Heart right ventricle (tissue), 16 donors: ENCODE results near the gene DLAT. TPM values are rescaled to one million over a fixed set of nuclear protein-coding genes. Genes with fewer than 3 reads are reported as not detected.
A peak's percentile ranks its signal among the peaks of the same experiment; 100 is the strongest.

Source experiments
- ATAC-seq, 8 donors: fragments of 200-7000 bp; cut with Tn5 transposase; one replicate each; pipeline ENCODE4 v1.9.1; 2020; ENCODE audit warnings: mild to moderate bottlenecking in 8 of 8, moderate library complexity in 8 of 8, moderate number of reproducible peaks in 1 of 8
- DNase-seq, 2 donors: peaks; one replicate each; pipeline ENCODE4 v3.0.0-alpha.2; 2020
- H3K27ac ChIP-seq, 10 donors: fragments of 200-600 bp; sonication (generic) in 2 of 10; one replicate each; pipeline versions ENCODE4 v1.5.0 to v1.8.0; 2020 to 2022; ENCODE audit warnings: mild to moderate bottlenecking in 3 of 10
- H3K27me3 ChIP-seq, 7 donors: fragments of 200-600 bp; one replicate each; pipeline ENCODE4 v1.8.0; 2021 to 2022; ENCODE audit warnings: mild to moderate bottlenecking in 2 of 7
- H3K36me3 ChIP-seq, 9 donors: fragments of 200-600 bp; sonication (generic) in 1 of 9; one replicate each; pipeline versions ENCODE4 v1.5.0 to v1.8.0; 2020 to 2022; ENCODE audit warnings: mild to moderate bottlenecking in 2 of 9
- H3K4me1 ChIP-seq, 9 donors: fragments of 200-600 bp; sonication (generic) in 1 of 9; one replicate each; pipeline versions ENCODE4 v1.5.0 to v1.8.0; 2020 to 2022; ENCODE audit warnings: mild to moderate bottlenecking in 4 of 9
- H3K4me3 ChIP-seq, 10 donors: fragments of 200-600 bp; sonication (generic) in 2 of 10; one replicate each; pipeline versions ENCODE4 v1.5.0 to v1.8.0; 2020 to 2022; ENCODE audit warnings: mild to moderate bottlenecking in 7 of 10, moderate library complexity in 2 of 10
- H3K9me3 ChIP-seq, 11 donors: fragments of 200-600 bp in 10 of 11; sonication (generic) in 2 of 11; one replicate each; pipeline versions ENCODE4 v1.5.0 to v1.8.0; 2013 to 2022; ENCODE audit warnings: mild to moderate bottlenecking in 2 of 11, control low read depth in 1 of 11, moderate library complexity in 1 of 11
- WGBS, 2 donors: extraction: QIAGEN DNeasy Blood & Tissue Kit; methylation state at CpG; one replicate each; pipeline ENCODE4 v1.1.7; 2013; ENCODE audit warnings: inconsistent platforms in 1 of 2; 5-methylcytosine and 5-hydroxymethylcytosine counted together
- intact Hi-C, 10 donors: fragments of 100-400 bp; cut with DNase I; formaldehyde crosslinking; loops; one replicate each; pipeline versions ENCODE4 v1.11.1 to v1.14.2; 2022
- polyA plus RNA-seq, 2 donors: library from polyadenylated mRNA; stranded (reverse); fragments of 200-250 nt; gene quantifications; one replicate each; pipeline ENCODE4 v1.2.3, GENCODE V29; 2013
- total RNA-seq, 10 donors: library from RNA; stranded (reverse); fragmentation: NEBNext Ultra II Directional in 3 of 10; extraction: Animal tissue kit (Norgen Biotek cat#: 25700) in 3 of 10; gene quantifications; one replicate each; pipeline versions ENCODE4 v1.2.1 to v1.2.4, GENCODE V29; 2021 to 2023
- TF ChIP-seq, protein P1 (sequence below), 9 donors: fragments of 200-600 bp; sonication (generic) in 2 of 9; IDR thresholded peaks; one replicate each; pipeline versions ENCODE4 v1.5.0 to v1.8.0; 2021 to 2022; ENCODE audit warnings: antibody characterized with exemption in 9 of 9, mild to moderate bottlenecking in 5 of 9, moderate library complexity in 1 of 9
- donor health status: Arrhythmogenic right ventricular cardiomyopathy.
- donor health status: ischemic (EF 13 %, LVEDD 7.1; RV severe dilation, severe dysfunction).
- donor health status: healthy with polysubstance abuse.
- donor health status: DM: no; HTN: yes; CAD: no.
- donor health status: DM: no; HTN: no; CAD: no.
- donor health status: ischemic (EF 25% LVEDD 6.9; RV normal size, moderate dysfunction).
- donor health status: ischemic (EF 25% LVEDD 5.7; RV mildly dilated, moderate dysfunction).
- donor health status: healthy.
- donor health status: DM: yes; HTN: yes; CAD: no.
- donor health status: Ischemic cardiomyopathy.
- donor health status: ischemic (EF 35%, LVEDD 5.7; RV mildly dilated, moderate dysfunction).
- donor health status: nonischemic (EF 11% LVEDD 7.7; RV severe dilation, severe dysfunction).
- donor health status: DM: yes; HTN: yes; CAD: no.
- donor health status: PGD.
- donor health status: ischemic (EF 29% LVEDD 5.4; RV normal size, mild dysfunction).
- donor health status: nonischemic (EF 23%, LVEDD 6.1; RV moderate dilation, normal function).

DLAT gene
- total and polyA plus RNA-seq, 12 donors = 27.4 to 191 (median 170) TPM

DNA sequence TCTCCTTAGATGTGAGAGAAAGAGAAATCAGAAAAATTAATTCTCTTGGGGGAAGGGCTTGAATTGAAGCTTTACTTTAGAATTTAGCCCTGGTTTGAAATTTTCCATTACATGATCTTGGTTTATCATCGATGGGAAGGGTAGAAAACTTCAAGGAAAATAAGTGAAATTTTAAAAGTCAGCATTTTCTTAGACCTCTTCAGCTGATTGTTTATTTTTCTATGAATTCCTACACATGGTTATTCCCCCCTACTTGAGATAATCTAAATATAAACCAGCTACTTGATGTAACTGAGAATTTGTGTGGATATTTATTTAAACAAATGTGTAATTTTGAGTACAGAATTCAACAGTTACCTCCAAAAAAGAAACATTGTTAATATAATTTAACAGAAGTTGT is 37.7 kb downstream of the DLAT start:
- WGBS, 2 donors = 75 to 78% methylated on average over 1 of the region's 1 CpG
- TF ChIP-seq, protein P1, sequence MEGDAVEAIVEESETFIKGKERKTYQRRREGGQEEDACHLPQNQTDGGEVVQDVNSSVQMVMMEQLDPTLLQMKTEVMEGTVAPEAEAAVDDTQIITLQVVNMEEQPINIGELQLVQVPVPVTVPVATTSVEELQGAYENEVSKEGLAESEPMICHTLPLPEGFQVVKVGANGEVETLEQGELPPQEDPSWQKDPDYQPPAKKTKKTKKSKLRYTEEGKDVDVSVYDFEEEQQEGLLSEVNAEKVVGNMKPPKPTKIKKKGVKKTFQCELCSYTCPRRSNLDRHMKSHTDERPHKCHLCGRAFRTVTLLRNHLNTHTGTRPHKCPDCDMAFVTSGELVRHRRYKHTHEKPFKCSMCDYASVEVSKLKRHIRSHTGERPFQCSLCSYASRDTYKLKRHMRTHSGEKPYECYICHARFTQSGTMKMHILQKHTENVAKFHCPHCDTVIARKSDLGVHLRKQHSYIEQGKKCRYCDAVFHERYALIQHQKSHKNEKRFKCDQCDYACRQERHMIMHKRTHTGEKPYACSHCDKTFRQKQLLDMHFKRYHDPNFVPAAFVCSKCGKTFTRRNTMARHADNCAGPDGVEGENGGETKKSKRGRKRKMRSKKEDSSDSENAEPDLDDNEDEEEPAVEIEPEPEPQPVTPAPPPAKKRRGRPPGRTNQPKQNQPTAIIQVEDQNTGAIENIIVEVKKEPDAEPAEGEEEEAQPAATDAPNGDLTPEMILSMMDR (IDR thresholded peaks at IDR 0.05) = no peak
- ATAC-seq = no peak
- no peak overlapping the region for H3K4me3 ChIP-seq
- intact Hi-C loops = no loop called here
- H3K4me1 ChIP-seq = no peaks in the 10 kb centered on the region
- no peaks in the 10 kb centered on the region for H3K9me3 ChIP-seq
- H3K27me3 ChIP-seq = no peaks in the 10 kb centered on the region
- DNase-seq = no peak
- H3K27ac ChIP-seq = no peak overlapping the region
- peaks cover 0 to 73% (median 25%) of the 10 kb centered on the region in 9 donors for H3K36me3 ChIP-seq

DNA sequence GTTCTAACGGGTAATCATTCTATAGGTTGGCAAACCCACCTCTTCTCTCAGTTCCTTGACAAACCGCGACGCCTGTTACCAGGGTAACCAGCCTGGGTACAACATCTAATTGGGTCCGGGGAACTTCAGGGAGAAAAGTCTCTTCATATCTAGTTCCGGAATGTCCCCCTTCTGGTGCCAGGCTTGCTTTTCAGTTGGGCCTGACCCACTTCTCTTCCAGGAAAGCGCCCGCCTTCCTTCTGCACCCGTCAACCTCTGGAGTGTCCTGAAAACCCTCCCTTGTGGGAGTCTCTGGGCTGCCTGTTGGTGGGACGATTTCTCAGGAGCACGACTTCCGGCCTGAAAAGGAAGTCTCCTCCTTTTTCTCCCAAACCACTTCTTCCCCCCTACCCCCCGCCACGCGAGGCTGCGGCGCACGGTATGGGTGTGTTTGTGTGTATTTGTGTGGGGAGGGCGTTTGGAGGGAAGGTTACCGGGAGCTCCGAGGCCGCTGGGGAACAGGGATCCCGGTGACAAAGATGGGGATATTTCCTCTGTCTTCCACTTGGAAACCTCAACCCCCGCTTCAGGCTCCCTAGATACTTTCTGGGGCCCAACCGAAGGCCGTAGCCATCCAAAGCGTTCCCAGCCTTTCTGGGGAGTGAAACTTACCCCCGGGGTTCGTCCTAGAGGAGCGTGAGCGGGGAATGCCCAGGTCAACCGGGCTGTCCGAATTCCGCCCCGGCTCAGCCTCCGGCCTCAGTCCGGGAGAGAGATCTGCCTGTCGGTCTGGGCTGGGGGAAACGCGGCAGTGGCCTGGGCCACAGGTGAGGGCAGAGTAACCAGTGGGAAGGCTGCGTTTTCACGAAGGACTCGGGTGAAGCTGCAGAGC is 49.0 kb downstream of the DLAT start, which contains the start of the genes NKAPD1 and PIH1D2:
Gene NKAPD1, plus strand, starts transcription at position 359 of the 871 bp plus-strand sequence. CDS start 1,276 bp downstream, outside the sequence.
Gene PIH1D2, minus strand, starts transcription at position 77 of the 871 bp plus-strand sequence. CDS start 843 bp downstream, outside the sequence.
- H3K27me3 ChIP-seq = no peaks in the 10 kb centered on the region
- peak; percentile 86 to 96 (median 94) for ATAC-seq
- peak; percentile 63 to 82 for DNase-seq
- H3K9me3 ChIP-seq = no peaks in the 10 kb centered on the region
- H3K4me1 ChIP-seq = peaks cover 0 to 35% (median 20%) of the 10 kb centered on the region in 9 donors
- peak within 1 kb of the TSS; percentile 81 to 95 (median 90) for H3K27ac ChIP-seq
- TF ChIP-seq, protein P1 (IDR thresholded peaks at IDR 0.05) = peak in 2 of 9 donors; percentile 13 to 21
- WGBS, 2 donors = 0 to 1% methylated on average over 43 of the region's 43 CpGs
- intact Hi-C loops = loop anchor here in 2 of 10 donors (1.0 to 5.0 kb wide), 2 partner anchors 12 to 47 kb away; partner anchors contain the start of genes DLAT (in 1 of the 2), SDHD (in 1 of the 2) and TIMM8B (in 1 of the 2)
- H3K4me3 ChIP-seq = peak within 1 kb of the TSS; percentile 68 to 93 (median 83)
- H3K36me3 ChIP-seq = peaks cover 0 to 39% (median 9%) of the 10 kb centered on the region in 9 donors

DNA sequence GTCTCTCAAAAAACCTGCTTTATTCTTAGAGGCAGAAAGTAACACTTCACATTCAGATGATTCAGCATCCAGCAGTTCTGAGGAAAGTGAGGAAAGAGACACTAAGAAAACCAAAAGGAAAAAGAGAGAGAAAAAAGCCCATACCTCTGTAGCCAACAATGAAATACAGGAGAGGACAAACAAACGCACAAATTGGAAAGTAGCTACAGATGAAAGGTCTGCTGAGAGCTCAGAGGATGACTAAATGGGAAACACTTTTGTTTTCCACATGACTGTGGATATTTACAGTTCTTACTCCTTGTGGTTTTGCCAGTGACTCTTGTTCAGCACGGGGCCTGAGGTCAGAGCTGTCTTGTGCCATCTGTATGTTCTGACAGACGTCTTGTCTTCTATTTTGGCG is 57.5 kb downstream of the DLAT start:
- DNase-seq (peak in 1 of 2 donors; percentile 9), ATAC-seq (peak in 4 of 8 donors; percentile 29 to 41 (median 31))
- peaks cover 0 to 40% (median 16%) of the 10 kb centered on the region in 9 donors for H3K4me1 ChIP-seq
- 63 to 69% methylated on average over 4 of the region's 4 CpGs for WGBS, 2 donors
- H3K9me3 ChIP-seq = no peaks in the 10 kb centered on the region
- no peak overlapping the region for H3K4me3 ChIP-seq
- no peaks in the 10 kb centered on the region for H3K27me3 ChIP-seq
- peak overlapping the region in 8 of 10 donors; percentile 2 to 72 (median 61) for H3K27ac ChIP-seq
- intact Hi-C loops = loop anchor here in 4 of 10 donors (10.0 kb wide), 3 partner anchors 148 to 208 kb away; partner anchors contain the start of genes ALG9 (in 2 of the 4), CFAP68 (in 2 of the 4), DIXDC1 (in 2 of the 4) and FDXACB1 (in 2 of the 4)
- TF ChIP-seq, protein P1 (IDR thresholded peaks at IDR 0.05) = no peak
- peaks cover 0 to 77% (median 63%) of the 10 kb centered on the region in 9 donors for H3K36me3 ChIP-seq

DNA sequence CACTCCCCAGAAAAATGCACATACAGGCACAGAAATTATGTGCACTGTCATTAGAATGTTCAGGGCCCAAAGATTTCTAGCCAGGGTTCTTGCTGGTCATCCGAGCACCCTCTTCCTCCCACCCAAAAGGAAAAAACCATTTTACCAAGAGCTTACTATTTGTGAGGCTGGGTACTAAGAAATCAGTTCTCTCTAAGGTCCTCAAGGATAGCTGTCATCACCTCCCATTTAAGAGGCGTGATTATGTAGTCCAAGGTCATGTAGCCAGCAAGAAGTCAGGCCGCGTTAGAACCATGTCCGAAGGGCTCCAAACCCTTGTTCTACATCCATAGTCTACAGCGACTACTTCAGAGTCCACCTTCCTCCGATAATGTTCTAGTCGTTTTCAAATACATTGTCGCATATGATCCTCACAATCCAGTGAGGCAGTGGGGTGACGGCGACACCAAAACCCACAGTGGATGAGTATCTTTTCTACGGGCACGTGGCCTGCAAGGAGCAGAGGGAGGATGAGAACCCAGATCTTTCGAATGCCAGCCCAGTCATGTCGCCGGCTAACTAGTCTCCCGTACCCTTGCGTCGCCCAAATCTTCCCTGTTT is 60.7 kb downstream of the DLAT start:
- peaks cover 0 to 77% (median 65%) of the 10 kb centered on the region in 9 donors for H3K36me3 ChIP-seq
- no peak for DNase-seq
- peak overlapping the region; percentile 69 to 95 (median 88) for H3K27ac ChIP-seq
- intact Hi-C loops = loop anchor here in 6 of 10 donors (1.0 to 10.0 kb wide), 6 partner anchors 12 to 211 kb away; partner anchors contain the start of genes CFAP68 (in 3 of the 6), FDXACB1 (in 3 of the 6), ALG9 (in 2 of the 6) and DIXDC1 (in 2 of the 6)
- TF ChIP-seq, protein P1 (IDR thresholded peaks at IDR 0.05) = no peak
- no peaks in the 10 kb centered on the region for H3K27me3 ChIP-seq
- H3K4me1 ChIP-seq = peaks cover 3 to 68% (median 36%) of the 10 kb centered on the region in 9 donors
- peak in 7 of 8 donors; percentile 29 to 54 (median 35) for ATAC-seq
- WGBS, 2 donors = 4% methylated on average over 19 of the region's 19 CpGs
- peak overlapping the region; percentile 71 to 94 (median 84) for H3K4me3 ChIP-seq
- no peaks in the 10 kb centered on the region for H3K9me3 ChIP-seq
